CD4-positive, alpha-beta memory T cell (primary cell): Measurements from ENCODE around the gene OR13C8. TPM values are rescaled to one million over a fixed set of nuclear protein-coding genes. Genes with fewer than 3 reads are reported as not detected.
A peak's percentile ranks its signal among the peaks of the same experiment; 100 is the strongest.

ENCODE experiments used
- CTCF ChIA-PET: fragments of 350-600 bp; sonication (Branson Sonifier 250); formaldehyde crosslinking; loops from one replicate; lab custom pipeline; 2021; ENCODE audit warnings: inconsistent platforms; ENCODE audit not compliant: partially characterized antibody; lab: Charles Lee
- POLR2A ChIA-PET: fragments of 350-600 bp; sonication (Branson Sonifier 250); formaldehyde crosslinking; loops from one replicate; lab custom pipeline; 2021; ENCODE audit not compliant: partially characterized antibody; lab: Charles Lee
- DNase-seq, 5 donors: peaks; one replicate each; pipeline versions ENCODE4 v3.0.0 to v3.0.0-alpha.2; 2020 to 2022; ENCODE audit warnings: mixed read lengths in 1 of 5
- H3K27ac ChIP-seq: one replicate; pipeline ENCODE4 v1.7.0; 2013; ENCODE audit warnings: low read depth, low read length
- H3K27me3 ChIP-seq: 2 replicates; pipeline ENCODE4 v1.7.0; 2013; ENCODE audit warnings: mild to moderate bottlenecking, low read length, moderate library complexity; ENCODE audit not compliant: insufficient read depth
- H3K36me3 ChIP-seq: 2 replicates; pipeline ENCODE4 v1.7.0; 2013; ENCODE audit warnings: mild to moderate bottlenecking, low read length, moderate library complexity; ENCODE audit not compliant: insufficient read depth
- H3K4me1 ChIP-seq: 2 replicates; pipeline ENCODE4 v1.7.0; 2013; ENCODE audit warnings: mild to moderate bottlenecking, low read length, moderate library complexity; ENCODE audit not compliant: insufficient read depth
- H3K4me3 ChIP-seq, 2 donors: one replicate each; pipeline ENCODE4 v1.7.0; 2013; ENCODE audit warnings: low read length in 2 of 2, mild to moderate bottlenecking in 1 of 2
- H3K9me3 ChIP-seq, 2 donors: one replicate each; pipeline ENCODE4 v1.7.0; 2013; ENCODE audit warnings: low read length in 2 of 2, control low read depth in 1 of 2; ENCODE audit not compliant: control insufficient read depth in 1 of 2
- H3K27ac Mint-ChIP-seq, 7 donors: one replicate each; pipeline ENCODE4 v1.8.0; 2020 to 2021; ENCODE audit warnings: mixed read lengths in 7 of 7, mild to moderate bottlenecking in 6 of 7, inconsistent platforms in 3 of 7, moderate library complexity in 3 of 7
- H3K27me3 Mint-ChIP-seq, 2 donors: one replicate each; pipeline ENCODE4 v1.8.0; 2020 to 2021; ENCODE audit warnings: mixed read lengths in 2 of 2
- H3K36me3 Mint-ChIP-seq, 2 donors: one replicate each; pipeline ENCODE4 v1.8.0; 2020 to 2021; ENCODE audit warnings: mixed read lengths in 2 of 2, inconsistent platforms in 1 of 2, mild to moderate bottlenecking in 1 of 2
- H3K4me1 Mint-ChIP-seq, 4 donors: one replicate each; pipeline ENCODE4 v1.8.0; 2020 to 2021; ENCODE audit warnings: mixed read lengths in 4 of 4, mild to moderate bottlenecking in 1 of 4
- H3K4me3 Mint-ChIP-seq, 8 donors: one replicate each; pipeline ENCODE4 v1.8.0; 2020 to 2021; ENCODE audit warnings: mixed read lengths in 8 of 8, mild to moderate bottlenecking in 7 of 8, moderate library complexity in 6 of 8, inconsistent platforms in 3 of 8
- H3K9me3 Mint-ChIP-seq, 8 donors: one replicate each; pipeline ENCODE4 v1.8.0; 2020 to 2021; ENCODE audit warnings: mixed read lengths in 8 of 8, mild to moderate bottlenecking in 5 of 8, inconsistent platforms in 3 of 8, moderate library complexity in 1 of 8
- intact Hi-C: fragments of 100-400 bp; cut with micrococcal nuclease; formaldehyde crosslinking; loops from one replicate; pipeline ENCODE4 v1.15.1; 2023
- polyA plus RNA-seq, 2 donors: library from polyadenylated mRNA; unstranded; fragments of 300-500 nt; fragmentation: Illumina TruSeq; gene quantifications; one replicate each; pipeline ENCODE4 v1.2.3, GENCODE V29; 2021
- total RNA-seq, 2 experiments: library from RNA; stranded (reverse); gene quantifications; one replicate each; pipeline ENCODE4 v1.2.3, GENCODE V29; 2021

The OR13C8 gene
- total and polyA plus RNA-seq, 4 experiments from 2014 or later, result not detected

DNA sequence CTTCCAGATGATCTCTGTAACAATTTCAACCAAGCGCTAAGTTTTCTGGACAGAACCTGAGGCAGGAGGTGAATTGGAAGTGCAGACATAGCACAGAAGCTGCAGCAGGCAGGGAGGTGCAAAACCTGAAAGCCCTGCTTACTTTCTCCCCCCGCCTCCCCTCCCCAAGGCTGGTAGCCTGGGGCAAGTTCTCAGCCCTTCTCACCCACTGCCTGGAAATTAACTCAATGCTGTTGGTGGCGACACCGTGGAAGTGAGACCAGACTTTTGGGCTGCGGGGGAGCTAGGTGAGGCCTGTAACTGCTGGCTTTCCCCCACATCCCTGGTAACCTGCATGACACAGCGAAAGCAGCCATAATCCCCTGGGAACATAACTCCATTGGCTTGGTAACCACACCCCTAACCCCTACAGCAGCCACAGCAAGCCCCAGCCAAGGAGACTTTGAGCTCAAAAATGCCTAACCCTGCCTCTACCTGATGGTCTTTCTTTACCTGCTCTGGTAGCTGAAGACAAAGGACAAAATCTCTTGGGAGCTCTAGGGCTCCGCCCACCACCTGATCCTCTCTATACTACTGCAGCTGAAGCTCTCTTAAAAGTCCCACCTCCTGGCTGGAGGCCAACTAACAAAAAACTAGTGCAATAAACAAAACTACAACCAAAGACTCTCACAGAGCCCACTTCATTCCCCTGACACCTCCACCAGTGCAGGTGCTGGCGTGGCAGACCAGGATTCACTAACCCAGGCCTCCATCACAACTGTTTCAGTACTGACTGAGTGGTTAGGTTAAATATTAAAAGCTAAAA is 11.9 kb upstream of the OR13C8 start:
- no peaks in the 10 kb centered on the region for H3K36me3 ChIP-seq
- no peak overlapping the region for H3K4me3 ChIP-seq
- Mint-ChIP-seq H3K4me3 (no peak overlapping the region), H3K36me3 (no peaks in the 10 kb centered on the region), H3K4me1 (no peaks in the 10 kb centered on the region), H3K27ac (peak overlapping the region in 1 of 7 donors; percentile 25), H3K27me3 (peaks cover 0 to 2% of the 10 kb centered on the region in 2 donors), H3K9me3 (peaks cover 0 to 18% (median 6%) of the 10 kb centered on the region in 8 donors)
- ChIA-PET POLR2A (no interaction called here), CTCF (no interaction called here)
- no peak for DNase-seq
- H3K27me3 ChIP-seq, result no peaks in the 10 kb centered on the region
- no peaks in the 10 kb centered on the region for H3K9me3 ChIP-seq
- no peaks in the 10 kb centered on the region for H3K4me1 ChIP-seq
- H3K27ac ChIP-seq, result no peak overlapping the region
- intact Hi-C loops, result no loop called here

- intact Hi-C loops, result no loop called here
- Histone ChIP-seq H3K27me3 (no peaks in the 10 kb centered on the region), H3K27ac (no peak overlapping the region), H3K4me1 (no peaks in the 10 kb centered on the region), H3K36me3 (no peaks in the 10 kb centered on the region), H3K4me3 (no peak overlapping the region), H3K9me3 (no peaks in the 10 kb centered on the region)
- H3K27ac Mint-ChIP-seq, result no peak overlapping the region
- H3K4me3 Mint-ChIP-seq, result no peak overlapping the region
- POLR2A ChIA-PET, result no interaction called here
- H3K4me1 Mint-ChIP-seq, result no peaks in the 10 kb centered on the region
- H3K9me3 Mint-ChIP-seq, result peaks cover 0 to 4% (median 0%) of the 10 kb centered on the region in 8 donors
- no peaks in the 10 kb centered on the region for H3K27me3 Mint-ChIP-seq
- no peaks in the 10 kb centered on the region for H3K36me3 Mint-ChIP-seq
- no peak for DNase-seq
- CTCF ChIA-PET, result no interaction called here
Measured at GRCh38 chr9:104564358-104564757, 4.6 kb upstream of the OR13C8 start.

DNA sequence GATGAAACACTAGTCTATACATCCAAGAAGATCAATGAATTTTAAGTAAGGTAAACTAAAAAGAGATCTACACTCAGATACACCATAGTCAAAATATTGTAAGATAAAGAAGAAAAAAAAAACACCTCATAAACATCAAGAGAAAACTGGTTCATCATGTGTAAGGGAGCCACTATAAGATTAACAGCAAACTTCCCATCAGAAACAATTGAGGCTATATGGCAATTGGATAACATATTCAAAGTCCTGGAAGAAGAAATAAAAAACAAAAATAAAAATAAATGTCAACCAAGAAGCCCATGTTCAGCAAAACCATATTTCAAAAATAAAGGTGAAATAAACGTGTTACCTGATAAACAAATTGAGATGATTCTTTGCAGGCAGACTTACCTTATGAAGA is 3.6 kb downstream of the OR13C8 start:
- no peak overlapping the region for H3K4me3 ChIP-seq
- Mint-ChIP-seq H3K4me3 (no peak overlapping the region), H3K9me3 (peaks cover 2 to 28% (median 5%) of the 10 kb centered on the region in 8 donors), H3K27me3 (no peaks in the 10 kb centered on the region), H3K4me1 (no peaks in the 10 kb centered on the region), H3K27ac (no peak overlapping the region), H3K36me3 (no peaks in the 10 kb centered on the region)
- intact Hi-C loops, result no loop called here
- ChIA-PET CTCF (no interaction called here), POLR2A (no interaction called here)
- no peak overlapping the region for H3K27ac ChIP-seq
- no peaks in the 10 kb centered on the region for H3K27me3 ChIP-seq
- H3K4me1 ChIP-seq, result no peaks in the 10 kb centered on the region
- H3K36me3 ChIP-seq, result no peaks in the 10 kb centered on the region
- H3K9me3 ChIP-seq, result no peaks in the 10 kb centered on the region
- DNase-seq, result no peak

DNA sequence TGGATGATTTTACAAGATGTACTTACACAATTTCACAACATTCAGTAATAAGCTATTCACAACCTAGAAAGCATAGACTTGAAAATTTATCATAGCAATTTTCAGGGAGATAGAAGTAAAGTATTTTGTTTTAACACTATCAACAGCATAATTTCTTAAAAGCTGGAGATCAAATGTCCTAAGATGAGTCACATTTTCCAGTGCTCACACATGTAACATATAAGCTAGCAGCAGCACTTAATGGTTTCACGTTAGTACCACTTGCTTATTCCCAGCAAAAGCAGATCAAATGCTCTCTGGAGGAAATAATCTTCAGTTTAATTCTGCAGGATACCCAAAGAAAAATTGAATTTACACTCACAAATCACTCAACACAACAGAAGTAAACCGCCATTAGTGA is 6.5 kb downstream of the OR13C8 start:
- H3K9me3 Mint-ChIP-seq, result peaks cover 4 to 28% (median 5%) of the 10 kb centered on the region in 8 donors
- CTCF ChIA-PET, result no interaction called here
- H3K27ac Mint-ChIP-seq, result no peak overlapping the region

DNA sequence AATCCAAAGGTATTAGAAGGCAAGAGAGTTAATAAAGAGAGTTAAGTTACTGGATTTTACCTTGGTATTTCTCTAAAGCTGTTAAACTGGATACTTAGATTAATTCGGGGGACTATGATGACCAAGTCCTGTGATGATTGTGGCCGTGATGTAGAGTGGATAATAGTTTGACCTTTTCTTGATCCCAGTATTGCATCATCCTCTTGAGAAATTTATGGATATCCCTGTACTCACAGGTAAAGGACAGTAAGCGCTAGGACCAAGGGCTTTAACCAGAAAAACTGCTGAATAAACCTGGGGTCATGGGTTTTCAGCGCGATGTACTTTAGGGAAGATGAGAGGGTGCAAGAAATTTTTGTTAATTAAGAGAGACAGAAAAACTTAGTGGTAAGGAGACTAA is 8.3 kb downstream of the OR13C8 start:
- intact Hi-C loops, result no loop called here
- no peak overlapping the region for H3K27ac Mint-ChIP-seq
- POLR2A ChIA-PET, result no interaction called here

More for the DNA sequence above, 6.5 kb downstream of the OR13C8 start:
- Mint-ChIP-seq H3K4me1 (no peaks in the 10 kb centered on the region), H3K36me3 (no peaks in the 10 kb centered on the region), H3K27me3 (no peaks in the 10 kb centered on the region), H3K4me3 (no peak overlapping the region)
- Histone ChIP-seq H3K4me1 (no peaks in the 10 kb centered on the region), H3K27ac (no peak overlapping the region), H3K9me3 (no peaks in the 10 kb centered on the region), H3K4me3 (no peak overlapping the region), H3K27me3 (no peaks in the 10 kb centered on the region), H3K36me3 (no peaks in the 10 kb centered on the region)
- POLR2A ChIA-PET, result no interaction called here
- DNase-seq, result no peak
- intact Hi-C loops, result no loop called here

GRCh38 chr9:104580562-104580961 is 11.6 kb downstream of the OR13C8 start:
- intact Hi-C loops, result no loop called here
- H3K36me3 ChIP-seq, result no peaks in the 10 kb centered on the region
- no peak overlapping the region for H3K4me3 ChIP-seq
- H3K27ac Mint-ChIP-seq, result no peak overlapping the region
- H3K9me3 ChIP-seq, result no peaks in the 10 kb centered on the region
- H3K4me1 ChIP-seq, result no peaks in the 10 kb centered on the region
- peaks cover 0 to 3% (median 0%) of the 10 kb centered on the region in 8 donors for H3K9me3 Mint-ChIP-seq
- H3K27ac ChIP-seq, result no peak overlapping the region
- H3K27me3 Mint-ChIP-seq, result peaks cover 0 to 2% of the 10 kb centered on the region in 2 donors
- no peak for DNase-seq
- no peak overlapping the region for H3K4me3 Mint-ChIP-seq
- ChIA-PET CTCF (no interaction called here), POLR2A (no interaction called here)
- H3K36me3 Mint-ChIP-seq, result no peaks in the 10 kb centered on the region
- no peaks in the 10 kb centered on the region for H3K4me1 Mint-ChIP-seq
- no peaks in the 10 kb centered on the region for H3K27me3 ChIP-seq

More for the DNA sequence above, 8.3 kb downstream of the OR13C8 start:
- no peaks in the 10 kb centered on the region for H3K4me1 ChIP-seq
- H3K27me3 Mint-ChIP-seq, result peaks cover 0 to 2% of the 10 kb centered on the region in 2 donors
- no peaks in the 10 kb centered on the region for H3K36me3 ChIP-seq
- H3K4me3 Mint-ChIP-seq, result no peak overlapping the region
- H3K27me3 ChIP-seq, result no peaks in the 10 kb centered on the region
- no peaks in the 10 kb centered on the region for H3K9me3 ChIP-seq
- no peak overlapping the region for H3K27ac ChIP-seq
- CTCF ChIA-PET, result no interaction called here
- no peaks in the 10 kb centered on the region for H3K36me3 Mint-ChIP-seq
- no peak overlapping the region for H3K4me3 ChIP-seq
- no peaks in the 10 kb centered on the region for H3K4me1 Mint-ChIP-seq
- peaks cover 0 to 18% (median 4%) of the 10 kb centered on the region in 8 donors for H3K9me3 Mint-ChIP-seq
- DNase-seq, result no peak

DNA sequence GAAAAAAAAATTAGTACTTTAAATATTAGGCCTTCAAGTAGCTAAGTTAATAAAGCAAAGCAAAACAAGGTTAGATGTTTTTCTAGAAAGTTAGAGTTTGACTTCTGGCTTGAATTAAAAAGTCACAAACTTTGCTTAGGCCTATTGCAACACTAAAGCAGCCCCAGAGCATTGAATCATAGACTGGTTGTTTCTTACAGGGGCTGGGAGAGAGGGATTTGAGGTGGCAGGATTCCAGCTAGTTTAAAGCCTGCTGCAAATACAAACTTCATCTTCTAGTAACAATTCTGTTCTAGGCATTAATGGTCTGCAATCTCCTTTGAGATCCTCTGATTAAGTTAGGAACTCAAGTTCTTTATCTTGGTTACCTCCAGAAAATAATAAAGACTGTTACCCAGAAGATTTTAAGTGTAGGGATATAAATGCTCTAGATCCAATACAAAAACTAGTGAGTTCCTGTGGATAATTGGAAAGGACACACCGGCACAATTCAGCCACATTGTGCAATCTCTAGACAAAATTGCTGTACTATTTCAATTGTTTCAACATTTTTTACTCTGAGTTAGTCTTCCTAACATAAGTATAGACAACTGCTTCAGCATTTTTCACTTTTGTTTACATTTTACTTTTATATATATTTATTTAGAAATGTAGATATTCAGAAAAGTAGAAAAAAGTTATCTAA is 17.7 kb downstream of the OR13C8 start:
- Mint-ChIP-seq H3K27me3 (no peaks in the 10 kb centered on the region), H3K4me3 (no peak overlapping the region), H3K27ac (no peak overlapping the region), H3K36me3 (no peaks in the 10 kb centered on the region), H3K4me1 (no peaks in the 10 kb centered on the region), H3K9me3 (no peaks in the 10 kb centered on the region)
- intact Hi-C loops, result no loop called here
- POLR2A ChIA-PET, result no interaction called here
- H3K27me3 ChIP-seq, result no peaks in the 10 kb centered on the region
- no peak for DNase-seq
- no peaks in the 10 kb centered on the region for H3K9me3 ChIP-seq
- no peaks in the 10 kb centered on the region for H3K36me3 ChIP-seq
- no peaks in the 10 kb centered on the region for H3K4me1 ChIP-seq
- CTCF ChIA-PET, result no interaction called here
- no peak overlapping the region for H3K4me3 ChIP-seq
- H3K27ac ChIP-seq, result no peak overlapping the region
